Common myeloid progenitor, CD34-positive (primary cell): ENCODE results near the gene SMNDC1.
"Not testable (repeated sequence)": the region's sequence is repeated elsewhere in the genome, so short reads cannot be mapped to it uniquely, and the experiment has no call there.

Source experiments
- CTCF ChIA-PET: fragments of 350-600 bp; sonication (Branson Sonifier 250); formaldehyde crosslinking; loops from one replicate; lab custom pipeline; 2021; ENCODE audit warnings: antibody characterized with exemption; lab: Charles Lee
- POLR2A ChIA-PET: fragments of 350-600 bp; sonication (Branson Sonifier 250); formaldehyde crosslinking; loops from one replicate; lab custom pipeline; 2021; ENCODE audit warnings: antibody characterized with exemption; lab: Charles Lee
- DNase-seq, 3 donors: peaks; one replicate each; pipeline versions ENCODE4 v3.0.0 to v3.0.0-alpha.2; 2013
- H3K27ac ChIP-seq, 2 experiments: 1 replicate in 1 of 2; 2 replicates in 1 of 2; pipeline ENCODE4 v1.7.0; 2013; ENCODE audit warnings: inconsistent platforms in 2 of 2, low read length in 2 of 2, mild to moderate bottlenecking in 2 of 2, low read depth in 1 of 2, moderate library complexity in 1 of 2; ENCODE audit not compliant: severe bottlenecking in 2 of 2, insufficient read depth in 1 of 2, poor library complexity in 1 of 2
- H3K27me3 ChIP-seq, 5 experiments: replicated peaks in 2 of 5; 1 replicate in 3 of 5; 2 replicates in 2 of 5; pipeline versions ENCODE4 v1.6.1 to v1.7.0; 2013; ENCODE audit warnings: low read length in 4 of 5, mild to moderate bottlenecking in 2 of 5, moderate library complexity in 2 of 5, inconsistent platforms in 1 of 5; ENCODE audit not compliant: insufficient read depth in 5 of 5, control insufficient read depth in 4 of 5
- H3K36me3 ChIP-seq, 4 experiments: 1 replicate in 2 of 4; 2 replicates in 2 of 4; pipeline versions ENCODE4 v1.6.1 to v1.7.0; 2013; ENCODE audit warnings: low read length in 3 of 4, control low read depth in 1 of 4, mild to moderate bottlenecking in 1 of 4; ENCODE audit not compliant: control insufficient read depth in 4 of 4, insufficient read depth in 4 of 4
- H3K4me1 ChIP-seq, 4 experiments: 1 replicate in 3 of 4; 2 replicates in 1 of 4; pipeline versions ENCODE4 v1.6.1 to v1.7.1; 2013; ENCODE audit warnings: low read length in 3 of 4, mild to moderate bottlenecking in 3 of 4, control low read depth in 1 of 4, inconsistent platforms in 1 of 4, moderate library complexity in 1 of 4; ENCODE audit not compliant: control insufficient read depth in 4 of 4, insufficient read depth in 4 of 4; ENCODE audit errors: control extremely low read depth in 1 of 4
- H3K4me3 ChIP-seq, 7 experiments: 1 replicate in 4 of 7; 2 replicates in 3 of 7; pipeline versions ENCODE4 v1.5.1 to v1.7.0; 2013; ENCODE audit warnings: mild to moderate bottlenecking in 7 of 7, low read length in 6 of 7, moderate library complexity in 6 of 7, inconsistent platforms in 2 of 7, low read depth in 2 of 7, control low read depth in 1 of 7; ENCODE audit not compliant: insufficient read depth in 4 of 7, control insufficient read depth in 1 of 7; ENCODE audit errors: extremely low read depth in 1 of 7
- H3K9me3 ChIP-seq, 5 experiments: 1 replicate in 4 of 5; 2 replicates in 1 of 5; pipeline versions ENCODE4 v1.6.1 to v1.7.1; 2013; ENCODE audit warnings: low read length in 4 of 5, mild to moderate bottlenecking in 2 of 5, inconsistent platforms in 1 of 5, low read depth in 1 of 5, moderate library complexity in 1 of 5; ENCODE audit not compliant: control insufficient read depth in 4 of 5, insufficient read depth in 2 of 5; ENCODE audit errors: control extremely low read depth in 1 of 5
- WGBS: methylation state at CpG from one replicate; pipeline ENCODE4 v1.1.5; 2013; ENCODE audit not compliant: insufficient coverage; 5-methylcytosine and 5-hydroxymethylcytosine counted together

Gene SMNDC1

DNA sequence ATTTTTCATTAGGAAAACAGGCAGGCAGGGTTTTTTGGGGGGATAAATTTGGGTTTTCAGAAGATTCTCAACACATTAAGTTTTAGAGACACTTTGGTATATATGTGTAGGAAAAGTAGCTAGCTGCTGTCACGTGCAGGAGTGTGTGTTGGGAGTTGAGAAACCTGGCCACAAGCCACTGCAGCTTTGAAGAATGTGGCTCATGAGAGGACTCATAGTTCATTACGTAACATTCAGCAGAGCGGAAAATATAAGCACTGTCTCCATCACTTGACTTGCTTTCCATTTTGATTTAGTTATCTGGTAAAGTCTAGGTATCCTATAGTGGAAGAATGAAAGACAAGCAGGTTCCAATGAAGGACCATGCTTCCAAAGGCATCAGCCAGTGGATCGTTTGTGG lies 31.2 kb downstream of the SMNDC1 start:
- Histone ChIP-seq H3K9me3 (no peaks in the 10 kb centered on the region), H3K4me3 (no peak overlapping the region), H3K36me3 (no peaks in the 10 kb centered on the region), H3K27me3 (no peaks in the 10 kb centered on the region), H3K4me1 (peaks cover 8 to 30% (median 10%) of the 10 kb centered on the region in 4 experiments), H3K27ac (no peak overlapping the region)
- POLR2A ChIA-PET = no interaction called here
- DNase-seq = peak in 2 of 3 donors; percentile 33 to 48
- WGBS = 71% methylated on average over 3 of the region's 4 CpGs
- CTCF ChIA-PET = interaction anchor here (1.4 to 4.2 kb wide), 4 partner anchors 12 to 140 kb away, joined by 3 to 27 read pairs (median 4); no protein-coding TSS in a partner anchor

DNA sequence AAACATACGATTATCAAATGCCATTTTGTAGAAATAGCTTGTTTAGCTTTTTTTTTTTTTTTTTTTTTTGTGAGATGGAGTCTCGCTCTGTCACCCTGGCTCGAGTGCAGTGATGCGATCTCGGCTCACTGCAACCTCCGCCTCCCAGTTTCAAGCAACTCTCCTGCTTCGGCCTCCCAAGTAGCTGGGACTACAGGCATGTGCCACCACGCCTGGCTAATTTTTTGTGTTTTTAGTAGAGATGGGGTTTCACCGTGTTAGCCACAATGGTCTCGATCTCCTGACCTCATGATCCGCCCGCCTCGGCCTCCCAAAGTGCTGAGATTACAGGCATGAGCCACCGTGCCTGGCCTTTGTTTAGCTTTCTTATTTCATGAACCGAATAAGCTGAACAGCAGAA lies 31.7 kb downstream of the SMNDC1 start:
- H3K4me1 ChIP-seq = peaks cover 8 to 32% (median 11%) of the 10 kb centered on the region in 4 experiments
- CTCF ChIA-PET = interaction anchor here (1.4 to 4.2 kb wide), 3 partner anchors 12 to 135 kb away, joined by 3 to 27 read pairs (median 3); no protein-coding TSS in a partner anchor
- DNase-seq, H3K27ac ChIP-seq, H3K4me3 ChIP-seq, H3K27me3 ChIP-seq, H3K36me3 ChIP-seq, POLR2A ChIA-PET, H3K9me3 ChIP-seq: not testable (repeated sequence)
- 96% methylated on average over 11 of the region's 15 CpGs for WGBS

DNA sequence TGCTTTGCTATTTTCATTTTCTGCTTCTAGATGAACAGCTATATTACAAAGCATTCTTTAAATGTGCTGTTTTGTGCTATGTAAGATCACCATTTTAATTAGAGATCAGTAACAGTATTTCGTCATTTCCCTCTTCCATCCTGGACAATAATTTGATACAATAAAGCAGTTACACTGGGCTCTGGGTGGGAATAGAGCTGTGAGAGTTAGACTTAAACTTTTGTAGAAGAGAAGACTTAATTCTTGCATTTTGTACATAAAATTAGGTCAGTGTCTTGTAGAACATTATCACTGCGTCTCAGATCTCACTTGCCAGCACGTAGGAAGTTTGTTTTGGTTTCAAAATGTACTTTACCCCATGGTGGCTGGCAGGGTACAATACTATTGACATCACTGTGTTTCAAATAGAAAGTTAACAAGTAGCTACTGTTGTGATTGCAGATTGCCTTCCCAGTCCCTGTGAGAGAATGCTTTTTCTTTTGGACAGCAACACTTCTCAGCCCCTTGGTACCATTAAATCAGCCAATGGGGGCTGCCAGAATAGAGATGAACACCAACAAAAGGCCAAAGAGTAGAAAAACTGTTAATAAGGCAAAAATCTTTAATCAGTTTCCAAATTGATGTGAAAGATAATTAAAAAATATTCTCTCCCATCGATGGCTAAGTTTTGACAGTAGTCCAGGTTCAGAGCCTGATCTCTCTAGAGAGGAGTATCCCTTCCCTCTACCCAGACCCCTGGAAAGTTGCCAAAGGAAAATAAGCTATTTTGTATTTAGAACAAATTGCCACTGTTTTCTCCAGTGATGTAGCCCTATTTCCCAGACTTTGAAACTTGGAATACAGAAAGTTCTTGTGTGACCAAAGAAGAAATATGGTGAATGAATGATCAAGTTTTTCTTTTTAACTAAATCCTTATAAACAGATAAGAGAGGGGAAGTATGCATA lies 35.1 kb downstream of the SMNDC1 start:
- peak overlapping the region in 4 of 7 experiments; percentile 37 to 72 (median 52) for H3K4me3 ChIP-seq
- ChIA-PET CTCF (interaction anchor here (1.0 to 2.9 kb wide), 4 partner anchors 9 to 132 kb away, joined by 3 to 20 read pairs (median 6); no protein-coding TSS in a partner anchor), POLR2A (no interaction called here)
- no peaks in the 10 kb centered on the region for H3K27me3 ChIP-seq
- no peaks in the 10 kb centered on the region for H3K9me3 ChIP-seq
- peak overlapping the region in 1 of 2 experiments; percentile 19 for H3K27ac ChIP-seq
- DNase-seq = peak in 2 of 3 donors; percentile 48 to 63
- WGBS = 33% methylated on average over 3 of the region's 4 CpGs
- no peaks in the 10 kb centered on the region for H3K36me3 ChIP-seq
- H3K4me1 ChIP-seq = peaks cover 5 to 25% (median 9%) of the 10 kb centered on the region in 4 experiments

DNA sequence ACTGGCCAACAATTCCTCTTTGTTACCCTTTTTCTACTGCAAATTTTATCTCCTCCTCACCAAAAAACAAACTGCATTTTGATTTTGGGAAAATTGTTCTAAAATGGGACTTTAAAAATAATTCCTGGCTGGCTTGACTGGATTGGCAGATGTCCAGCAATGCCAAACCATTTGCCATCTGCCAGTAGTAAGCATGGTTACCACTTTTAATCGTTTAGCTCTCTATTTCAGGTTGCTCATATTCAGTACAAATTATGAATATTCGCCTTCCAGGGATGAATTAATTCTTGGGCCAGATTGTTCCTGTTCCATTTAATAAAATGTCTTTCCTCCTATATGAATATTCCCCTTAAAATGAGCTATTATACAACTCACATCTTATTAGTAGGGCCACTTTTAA lies 35.7 kb downstream of the SMNDC1 start:
- POLR2A ChIA-PET = no interaction called here
- CTCF ChIA-PET = interaction anchor here (1.0 to 2.9 kb wide), 3 partner anchors 10 to 131 kb away, joined by 4 to 20 read pairs (median 7); no protein-coding TSS in a partner anchor
- H3K27me3 ChIP-seq = no peaks in the 10 kb centered on the region
- H3K4me3 ChIP-seq = peak overlapping the region in 1 of 7 experiments; percentile 72
- H3K9me3 ChIP-seq = no peaks in the 10 kb centered on the region
- peaks cover 4 to 22% (median 8%) of the 10 kb centered on the region in 4 experiments for H3K4me1 ChIP-seq
- DNase-seq = no peak
- peak overlapping the region in 1 of 2 experiments; percentile 19 for H3K27ac ChIP-seq
- H3K36me3 ChIP-seq = no peaks in the 10 kb centered on the region
- 75% methylated on average over 1 of the region's 2 CpGs for WGBS

DNA sequence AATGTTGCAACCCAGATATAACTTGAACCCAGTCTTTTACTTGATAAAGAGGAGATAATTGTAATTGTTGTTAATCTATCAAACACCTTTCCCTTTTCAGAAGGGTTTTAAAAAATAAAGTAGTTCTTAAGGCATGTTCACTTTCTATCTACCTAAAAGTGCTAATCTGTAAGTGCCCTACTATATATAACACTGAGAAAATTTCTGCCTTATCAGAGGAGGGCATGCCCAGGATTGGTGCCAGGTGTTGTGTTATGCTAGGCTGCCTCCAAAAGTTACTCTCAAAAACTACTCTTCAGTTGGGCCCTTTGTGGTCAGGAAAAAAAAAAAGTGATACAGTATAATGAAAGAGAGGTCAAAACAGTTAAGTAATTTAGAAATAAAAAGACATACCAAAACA lies 36.3 kb downstream of the SMNDC1 start:
- ChIA-PET POLR2A (no interaction called here), CTCF (interaction anchor here (1.0 to 2.9 kb wide), 3 partner anchors 11 to 130 kb away, joined by 3 to 20 read pairs (median 7); no protein-coding TSS in a partner anchor)
- Histone ChIP-seq H3K4me1 (peaks cover 2 to 20% (median 7%) of the 10 kb centered on the region in 4 experiments), H3K36me3 (no peaks in the 10 kb centered on the region), H3K4me3 (no peak overlapping the region), H3K9me3 (no peaks in the 10 kb centered on the region), H3K27me3 (no peaks in the 10 kb centered on the region), H3K27ac (no peak overlapping the region)
- DNase-seq = peak in 2 of 3 donors; percentile 26 to 52

DNA sequence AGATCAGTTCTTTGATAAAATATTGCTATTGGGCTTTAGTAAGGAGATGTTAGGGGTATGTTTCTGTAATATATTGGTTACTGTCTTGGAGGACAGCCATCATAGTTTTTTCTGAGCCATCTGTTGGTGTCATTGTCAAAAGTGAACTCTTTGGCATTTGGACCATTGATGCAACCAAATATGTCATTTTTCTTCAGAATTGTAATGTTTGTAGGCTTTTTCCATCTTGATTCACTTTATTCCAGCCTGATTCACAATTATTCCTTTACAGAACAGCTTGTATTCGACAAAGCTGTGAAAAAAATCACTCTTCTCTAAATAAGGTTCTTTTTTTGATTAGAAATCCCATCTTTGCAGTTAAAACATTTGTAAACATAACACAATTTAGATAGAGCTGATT lies 37.4 kb downstream of the SMNDC1 start:
- no peak overlapping the region for H3K27ac ChIP-seq
- ChIA-PET POLR2A (no interaction called here), CTCF (interaction anchor here (1.0 to 1.6 kb wide), 3 partner anchors 9 to 61 kb away, joined by 3 to 4 read pairs (median 3); no protein-coding TSS in a partner anchor)

More for the DNA sequence above, 37.4 kb downstream of the SMNDC1 start:
- H3K4me3 ChIP-seq = no peak overlapping the region
- H3K4me1 ChIP-seq = peaks cover 0 to 20% (median 7%) of the 10 kb centered on the region in 4 experiments
- no peaks in the 10 kb centered on the region for H3K27me3 ChIP-seq
- H3K36me3 ChIP-seq = no peaks in the 10 kb centered on the region
- no peak for DNase-seq
- H3K9me3 ChIP-seq = no peaks in the 10 kb centered on the region
- WGBS = no CpG with 5 or more reads among the region's 1 CpG
